Mammary epithelial cell (primary cell): ENCODE results near the gene LHPP.

Experiments
- CTCF ChIP-seq, 2 donors: IDR thresholded peaks in 1 of 2; conservative IDR thresholded peaks in 1 of 2; 2 replicates each; pipeline ENCODE4 v1.5.1; 2011 to 2012; ENCODE audit warnings: inconsistent platforms in 2 of 2, low read length in 2 of 2, mild to moderate bottlenecking in 2 of 2, control low read depth in 1 of 2, low read depth in 1 of 2; ENCODE audit not compliant: insufficient read depth in 1 of 2; ENCODE audit errors: extremely low read depth in 1 of 2
- EZH2 ChIP-seq: IDR thresholded peaks from 2 replicates; pipeline ENCODE4 v1.6.1; 2012; ENCODE audit warnings: low read length, inconsistent platforms, borderline replicate concordance

- TF ChIP-seq EZH2 (no peak), CTCF (conservative IDR thresholded peaks at IDR 0.05 in 1 of 2, IDR thresholded peaks at IDR 0.05 in 1 of 2; ENCODE audit: extremely low read depth in 1 of 2, insufficient read depth in 1 of 2, low read depth in 1 of 2, low read length in 2 of 2) (no peak)
These were observed 131.3 kb downstream of the LHPP start for GRCh38 chr10:124592736-124593430.
